Measurements from ENCODE around the gene LMX1B.

The LMX1B gene

DNA sequence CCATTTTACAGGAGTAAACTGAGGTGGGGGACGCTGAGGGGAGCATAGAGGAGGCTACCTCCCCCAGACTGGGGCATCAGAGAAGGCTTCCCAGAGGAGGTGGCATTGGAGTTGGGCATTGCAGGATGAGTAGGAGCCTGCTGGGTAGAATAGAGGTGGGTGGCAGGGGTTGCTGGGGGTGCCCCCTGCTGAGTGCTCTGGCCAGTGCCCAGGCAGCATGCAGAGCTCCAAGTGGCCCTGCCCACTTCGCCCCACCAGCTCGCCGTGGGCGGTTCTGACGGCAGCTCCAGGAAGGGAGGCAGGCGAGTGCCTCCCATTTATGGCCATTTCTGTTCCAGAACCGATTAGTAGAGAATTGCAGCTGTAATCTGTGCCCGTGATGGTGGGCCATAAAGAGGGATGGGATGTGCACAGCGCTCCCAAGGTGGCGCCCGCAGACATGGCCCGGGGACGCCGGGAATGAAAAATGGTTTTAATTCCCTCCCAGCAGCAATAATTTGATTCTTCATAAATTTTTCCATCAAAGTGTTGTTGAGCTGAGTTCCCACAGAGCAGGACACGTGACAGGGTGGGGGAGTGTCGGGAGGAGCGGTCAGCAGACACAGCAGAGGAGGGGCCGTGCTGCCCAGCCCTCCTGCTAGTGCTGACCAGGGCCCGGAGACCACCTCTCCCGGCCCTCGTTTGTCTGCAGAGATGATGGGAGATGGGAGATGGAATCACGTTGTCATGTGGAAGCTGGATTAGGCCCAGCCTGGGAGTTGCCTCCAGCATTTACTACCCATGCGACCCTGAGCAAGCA is 75.5 kb downstream of the LMX1B start:
- Histone ChIP-seq H4K20me1 (ENCODE audit: low read depth, low read length) (no peaks in the 10 kb centered on the region), H2AFZ (ENCODE audit: low read depth, low read length, severe bottlenecking) (no peak overlapping the region), H3K9me3 (ENCODE audit: insufficient read depth, low read length) (no peaks in the 10 kb centered on the region), H3K79me2 (ENCODE audit: insufficient read depth, low read length) (no peaks in the 10 kb centered on the region), H3K27me3 (ENCODE audit: low read length) (no peaks in the 10 kb centered on the region), H3K36me3 (ENCODE audit: low read length) (no peaks in the 10 kb centered on the region), H3F3A (ENCODE audit: insufficient read depth) (no peaks in the 10 kb centered on the region), H3K27ac (ENCODE audit: low read depth, low read length) (no peak overlapping the region), H3K9me2 (replicated peaks; ENCODE audit: insufficient read depth, low read length) (no peaks in the 10 kb centered on the region), H3K4me2 (ENCODE audit: low read depth, low read length, poor library complexity, severe bottlenecking) (no peak overlapping the region), H3K9ac (ENCODE audit: low read length) (no peak overlapping the region), H3K4me3 (ENCODE audit: insufficient read depth, low read length, poor library complexity, severe bottlenecking) (no peak overlapping the region)
- TF ChIP-seq EZH2phosphoT487 (conservative IDR thresholded peaks at IDR 0.05; ENCODE audit: low read length), result no peak
- TF ChIP-seq, protein P1, sequence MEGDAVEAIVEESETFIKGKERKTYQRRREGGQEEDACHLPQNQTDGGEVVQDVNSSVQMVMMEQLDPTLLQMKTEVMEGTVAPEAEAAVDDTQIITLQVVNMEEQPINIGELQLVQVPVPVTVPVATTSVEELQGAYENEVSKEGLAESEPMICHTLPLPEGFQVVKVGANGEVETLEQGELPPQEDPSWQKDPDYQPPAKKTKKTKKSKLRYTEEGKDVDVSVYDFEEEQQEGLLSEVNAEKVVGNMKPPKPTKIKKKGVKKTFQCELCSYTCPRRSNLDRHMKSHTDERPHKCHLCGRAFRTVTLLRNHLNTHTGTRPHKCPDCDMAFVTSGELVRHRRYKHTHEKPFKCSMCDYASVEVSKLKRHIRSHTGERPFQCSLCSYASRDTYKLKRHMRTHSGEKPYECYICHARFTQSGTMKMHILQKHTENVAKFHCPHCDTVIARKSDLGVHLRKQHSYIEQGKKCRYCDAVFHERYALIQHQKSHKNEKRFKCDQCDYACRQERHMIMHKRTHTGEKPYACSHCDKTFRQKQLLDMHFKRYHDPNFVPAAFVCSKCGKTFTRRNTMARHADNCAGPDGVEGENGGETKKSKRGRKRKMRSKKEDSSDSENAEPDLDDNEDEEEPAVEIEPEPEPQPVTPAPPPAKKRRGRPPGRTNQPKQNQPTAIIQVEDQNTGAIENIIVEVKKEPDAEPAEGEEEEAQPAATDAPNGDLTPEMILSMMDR (IDR thresholded peaks at IDR 0.05; ENCODE audit: insufficient read depth, low read length, poor library complexity, severe bottlenecking), result no peak

DNA sequence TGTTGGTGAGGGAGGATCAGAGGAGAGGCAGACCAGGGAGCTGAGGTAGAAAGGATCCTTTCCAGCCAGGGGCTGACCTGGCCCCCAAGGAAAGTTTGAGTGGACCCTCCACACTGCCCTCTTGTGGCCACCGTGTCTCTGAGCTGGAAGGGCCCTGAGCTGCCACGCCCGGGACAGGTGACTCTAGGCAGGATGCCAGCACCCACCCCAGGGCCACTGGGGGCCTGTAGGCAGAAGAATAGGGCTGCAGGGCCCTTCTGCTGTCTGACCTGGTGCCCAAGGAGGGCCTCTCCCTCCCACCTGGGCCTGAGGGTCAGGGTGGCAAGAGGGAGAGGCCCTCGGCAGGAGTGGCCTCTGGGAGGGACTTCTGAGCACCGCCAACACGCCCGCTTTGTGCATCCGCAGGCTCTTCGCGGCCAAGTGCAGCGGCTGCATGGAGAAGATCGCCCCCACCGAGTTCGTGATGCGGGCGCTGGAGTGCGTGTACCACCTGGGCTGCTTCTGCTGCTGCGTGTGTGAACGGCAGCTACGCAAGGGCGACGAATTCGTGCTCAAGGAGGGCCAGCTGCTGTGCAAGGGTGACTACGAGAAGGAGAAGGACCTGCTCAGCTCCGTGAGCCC is 76.8 kb downstream of the LMX1B start:
- no peaks in the 10 kb centered on the region for H3F3A ChIP-seq (ENCODE audit: insufficient read depth)
- H3K36me3 ChIP-seq (ENCODE audit: low read length), result no peaks in the 10 kb centered on the region
- H3K4me2 ChIP-seq (ENCODE audit: low read depth, low read length, poor library complexity, severe bottlenecking), result no peak overlapping the region
- H3K27me3 ChIP-seq (ENCODE audit: low read length), result no peaks in the 10 kb centered on the region
- no peaks in the 10 kb centered on the region for H3K79me2 ChIP-seq (ENCODE audit: insufficient read depth, low read length)
- no peaks in the 10 kb centered on the region for H3K9me2 ChIP-seq (replicated peaks; ENCODE audit: insufficient read depth, low read length)
- TF ChIP-seq, protein P1 (IDR thresholded peaks at IDR 0.05; ENCODE audit: insufficient read depth, low read length, poor library complexity, severe bottlenecking), result peak; percentile 57
- TF ChIP-seq EZH2phosphoT487 (conservative IDR thresholded peaks at IDR 0.05; ENCODE audit: low read length), result no peak
- no peaks in the 10 kb centered on the region for H3K9me3 ChIP-seq (ENCODE audit: insufficient read depth, low read length)
- no peak overlapping the region for H2AFZ ChIP-seq (ENCODE audit: low read depth, low read length, severe bottlenecking)
- H4K20me1 ChIP-seq (ENCODE audit: low read depth, low read length), result no peaks in the 10 kb centered on the region
- H3K4me3 ChIP-seq (ENCODE audit: insufficient read depth, low read length, poor library complexity, severe bottlenecking), result no peak overlapping the region
- no peak overlapping the region for H3K9ac ChIP-seq (ENCODE audit: low read length)
- H3K27ac ChIP-seq (ENCODE audit: low read depth, low read length), result no peak overlapping the region

DNA sequence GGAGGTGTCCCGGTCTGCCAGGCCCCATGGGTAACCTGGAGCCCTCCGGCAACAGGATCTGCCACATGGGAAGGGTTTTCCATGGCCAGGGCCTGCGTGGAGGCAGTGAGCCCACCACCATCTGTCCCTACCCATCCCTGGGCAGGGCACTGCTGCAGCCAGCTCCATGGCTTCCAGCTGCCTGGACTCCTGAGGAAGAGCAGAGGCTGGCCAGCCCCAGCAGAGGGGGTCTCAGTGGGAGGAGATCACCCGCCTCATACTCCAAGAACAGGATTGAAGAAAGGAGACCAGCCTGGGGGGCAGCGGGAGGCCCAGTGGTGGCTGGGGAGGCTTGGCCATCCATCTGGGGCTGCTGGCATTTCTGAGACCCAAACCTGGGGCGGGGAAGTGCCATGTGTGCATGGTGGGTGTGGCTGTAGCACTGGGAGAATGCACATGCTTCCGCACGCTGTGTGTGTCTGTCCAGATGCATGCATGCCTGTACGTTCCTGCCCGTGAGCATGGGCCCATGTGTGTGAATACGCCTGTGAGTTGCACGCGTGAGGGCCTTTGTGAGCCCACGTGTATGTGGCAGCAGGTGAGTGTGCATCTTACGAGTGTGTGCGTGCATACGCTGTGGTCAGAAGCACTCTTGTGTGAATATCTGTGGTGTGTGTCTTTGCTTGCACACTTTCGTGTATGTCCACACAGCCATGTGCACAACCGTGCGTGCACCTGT is 78.5 kb downstream of the LMX1B start:
- no peaks in the 10 kb centered on the region for H4K20me1 ChIP-seq (ENCODE audit: low read depth, low read length)
- no peaks in the 10 kb centered on the region for H3F3A ChIP-seq (ENCODE audit: insufficient read depth)
- no peaks in the 10 kb centered on the region for H3K9me2 ChIP-seq (replicated peaks; ENCODE audit: insufficient read depth, low read length)
- TF ChIP-seq, protein P1 (IDR thresholded peaks at IDR 0.05; ENCODE audit: insufficient read depth, low read length, poor library complexity, severe bottlenecking), result no peak
- no peak for TF ChIP-seq EZH2phosphoT487 (conservative IDR thresholded peaks at IDR 0.05; ENCODE audit: low read length)
- no peaks in the 10 kb centered on the region for H3K27me3 ChIP-seq (ENCODE audit: low read length)
- H3K4me2 ChIP-seq (ENCODE audit: low read depth, low read length, poor library complexity, severe bottlenecking), result no peak overlapping the region
- H3K79me2 ChIP-seq (ENCODE audit: insufficient read depth, low read length), result no peaks in the 10 kb centered on the region
- H3K9ac ChIP-seq (ENCODE audit: low read length), result no peak overlapping the region
- H3K36me3 ChIP-seq (ENCODE audit: low read length), result no peaks in the 10 kb centered on the region
- no peak overlapping the region for H3K4me3 ChIP-seq (ENCODE audit: insufficient read depth, low read length, poor library complexity, severe bottlenecking)
- H3K9me3 ChIP-seq (ENCODE audit: insufficient read depth, low read length), result no peaks in the 10 kb centered on the region
- no peak overlapping the region for H2AFZ ChIP-seq (ENCODE audit: low read depth, low read length, severe bottlenecking)
- no peak overlapping the region for H3K27ac ChIP-seq (ENCODE audit: low read depth, low read length)

Measured in SU-DHL-6 (cell line).